HL-60/S4 treated with retinoic acid at 250 ng/mL for 4 days and 3 days (cell line): ENCODE measurements around the gene OR2D2.
"Not testable (repeated sequence)": the region's sequence is repeated elsewhere in the genome, so short reads cannot be mapped to it uniquely, and the experiment has no call there.

Source experiments
- in situ Hi-C: fragments of 300-500 bp; cut with MboI; formaldehyde crosslinking; loops from 2 replicates; pipeline ENCODE4 v1.7.0; 2022; ENCODE audit warnings: low sequenced_read_pairs

Gene OR2D2

GRCh38 chr11:6892400-6892799 lies at the start of gene OR2D2:
TSS of gene OR2D2 (minus strand) at chr11:6892500. CDS start at chr11:6892500, 0 bp downstream.
- in situ Hi-C loops: no loop called here

- in situ Hi-C loops: no loop called here
Measured at GRCh38 chr11:6941970-6942369, 49.7 kb upstream of the OR2D2 start.

GRCh38 chr11:6932145-6932544 lies 39.8 kb upstream of the OR2D2 start:
- in situ Hi-C loops: no loop called here

- in situ Hi-C loops: no loop called here
Measured at GRCh38 chr11:6931146-6931713, 38.9 kb upstream of the OR2D2 start.

- in situ Hi-C loops: no loop called here
Measured at GRCh38 chr11:6928916-6929315, 36.6 kb upstream of the OR2D2 start.

- in situ Hi-C loops: no loop called here
Measured at GRCh38 chr11:6927030-6927617, 34.8 kb upstream of the OR2D2 start.

- in situ Hi-C loops: no loop called here
Measured at GRCh38 chr11:6926208-6927029, 34.1 kb upstream of the OR2D2 start, which contains the start of gene ZNF215. TSS of gene ZNF215 (plus strand) at chr11:6926426. CDS start at chr11:6932273, 5,847 bp downstream.

GRCh38 chr11:6925636-6926207 lies 33.4 kb upstream of the OR2D2 start:
- in situ Hi-C loops: no loop called here

- in situ Hi-C loops: no loop called here
Measured at GRCh38 chr11:6925007-6925577, 32.8 kb upstream of the OR2D2 start.

- in situ Hi-C loops: no loop called here
Measured at GRCh38 chr11:6920702-6921101, 28.4 kb upstream of the OR2D2 start, which contains the start of gene OR2D3. TSS of gene OR2D3 (plus strand) at chr11:6921002. CDS start at chr11:6921002, 0 bp downstream.

GRCh38 chr11:6919698-6920097 lies 27.4 kb upstream of the OR2D2 start:
- in situ Hi-C loops: no loop called here

- in situ Hi-C loops: no loop called here
Measured at GRCh38 chr11:6911948-6912347, 19.6 kb upstream of the OR2D2 start.

- in situ Hi-C loops: no loop called here
Measured at GRCh38 chr11:6911378-6911777, 19.1 kb upstream of the OR2D2 start.

GRCh38 chr11:6904804-6905203 lies 12.5 kb upstream of the OR2D2 start:
- in situ Hi-C loops: not testable (repeated sequence)

- in situ Hi-C loops: no loop called here
Measured at GRCh38 chr11:6900327-6900999, 8.2 kb upstream of the OR2D2 start.

- in situ Hi-C loops: no loop called here
Measured at GRCh38 chr11:6898911-6899310, 6.6 kb upstream of the OR2D2 start.

- in situ Hi-C loops: no loop called here
Measured at GRCh38 chr11:6895010-6895409, 2.7 kb upstream of the OR2D2 start.

GRCh38 chr11:6894097-6894496 lies 1.8 kb upstream of the OR2D2 start:
- in situ Hi-C loops: no loop called here

- in situ Hi-C loops: no loop called here
Measured at GRCh38 chr11:6889835-6890234, 2.5 kb downstream of the OR2D2 start.

GRCh38 chr11:6888830-6889229 lies 3.5 kb downstream of the OR2D2 start:
- in situ Hi-C loops: no loop called here

GRCh38 chr11:6887711-6888110 lies 4.6 kb downstream of the OR2D2 start:
- in situ Hi-C loops: not testable (repeated sequence)
